Adrenal gland (tissue), 12 donors: Measurements from ENCODE around the gene SUSD6. TPM values are rescaled to one million over a fixed set of nuclear protein-coding genes. Genes with fewer than 3 reads are reported as not detected.

Source experiments
- DNase-seq, 7 donors: peaks; one replicate each; pipeline ENCODE4 v3.0.0-alpha.2; 2019 to 2020
- H3K27ac ChIP-seq, 5 donors: fragments of 200-600 bp; sonication (generic) in 4 of 5; 1 replicate in 3 of 5; 2 replicates in 2 of 5; pipeline versions ENCODE4 v1.5.1 to v1.8.0; 2016 to 2020; ENCODE audit warnings: mild to moderate bottlenecking in 1 of 5
- H3K27me3 ChIP-seq: fragments of 200-600 bp; 2 replicates; pipeline ENCODE4 v1.8.0; 2021
- H3K36me3 ChIP-seq, 2 donors: fragments of 200-600 bp; replicated peaks in 1 of 2; 1 replicate in 1 of 2; 2 replicates in 1 of 2; pipeline versions ENCODE4 v1.5.1 to v1.8.0; 2018 to 2022
- H3K4me1 ChIP-seq, 2 donors: fragments of 200-600 bp; replicated peaks in 1 of 2; 1 replicate in 1 of 2; 2 replicates in 1 of 2; pipeline versions ENCODE4 v1.5.1 to v1.8.0; 2018 to 2021
- H3K4me3 ChIP-seq, 4 donors: fragments of 200-600 bp; sonication (generic) in 3 of 4; one replicate each; pipeline ENCODE4 v1.5.1; 2016 to 2018
- H3K9me3 ChIP-seq, 3 donors: fragments of 200-600 bp; sonication (generic) in 1 of 3; replicated peaks in 1 of 3; 1 replicate in 2 of 3; 2 replicates in 1 of 3; pipeline versions ENCODE4 v1.5.1 to v1.8.0; 2016 to 2021
- POLR2A ChIP-seq, 2 donors: fragments of 450-650 bp; IDR thresholded peaks; one replicate each; pipeline ENCODE4 v1.6.1; 2017; ENCODE audit warnings: antibody characterized with exemption in 2 of 2, mild to moderate bottlenecking in 2 of 2, moderate library complexity in 1 of 2
- WGBS, 4 donors: extraction: QIAGEN DNeasy Blood & Tissue Kit in 2 of 4; methylation state at CpG; one replicate each; pipeline versions ENCODE4 v1.1.5 to v1.1.7; 2013 to 2017; 5-methylcytosine and 5-hydroxymethylcytosine counted together
- intact Hi-C, 2 donors: fragments of 100-400 bp; cut with DNase I; formaldehyde crosslinking; loops; one replicate each; pipeline versions ENCODE4 v1.14.1 to v1.15.0; 2022 to 2023
- polyA plus RNA-seq, 3 donors: library from polyadenylated mRNA; stranded (reverse); fragments of 200-250 nt in 2 of 3; fragments of 350-450 nt in 1 of 3; fragmentation: Illumina TruSeq in 1 of 3; extraction: RNeasy Lipid Tissue Mini Kit (QIAGEN cat#74804) in 1 of 3; gene quantifications; one replicate each; pipeline ENCODE4 v1.2.3, GENCODE V29; 2013 to 2014
- total RNA-seq, 9 donors: library from RNA; depleted of rRNA in 4 of 9; stranded (reverse); fragments of >200 nt in 4 of 9; fragments of 120-200 nt in 1 of 9; fragmentation: NEBNext Ultra II Directional in 1 of 9; extraction: Animal tissue kit (Norgen Biotek cat#: 25700) in 1 of 9; gene quantifications; one replicate each; pipeline versions ENCODE4 v1.1.0 to v1.2.4, GENCODE V29; 2013 to 2023
- TF ChIP-seq, protein P1 (sequence below), 6 experiments: fragments of 450-650 bp in 4 of 6; fragments of 200-600 bp in 2 of 6; sonication (generic) in 1 of 6; IDR thresholded peaks; 1 replicate in 5 of 6; 2 replicates in 1 of 6; pipeline versions ENCODE4 v1.5.1 to v1.8.0; 2016 to 2021; ENCODE audit warnings: antibody characterized with exemption in 6 of 6, mild to moderate bottlenecking in 2 of 6, moderate library complexity in 1 of 6
- donor health status: healthy with polysubstance abuse.
- donor health status: Bipolar disorder and iron deficiency.
- donor health status: DM: yes; HTN: yes; CAD: no.
- donor health status: DM: no; HTN: no; CAD: no.
- donor health status: DM: no; HTN: no; CAD: no.
- donor health status: DM: yes; HTN: yes; CAD: no.

The SUSD6 gene
- total and polyA plus RNA-seq, 12 donors, result 7.8 to 75.5 (median 41.0) TPM

- 73 to 81% (median 81%) methylated on average over 9 to 12 of the region's 12 CpGs for WGBS, 4 donors
- no peak for DNase-seq
- Histone ChIP-seq H3K27ac (peak overlapping the region in 1 of 5 donors; percentile 38), H3K4me3 (no peak overlapping the region), H3K9me3 (no peaks in the 10 kb centered on the region), H3K36me3 (peaks cover 0 to 64% of the 10 kb centered on the region in 2 donors), H3K27me3 (no peaks in the 10 kb centered on the region), H3K4me1 (peaks cover 23 to 56% of the 10 kb centered on the region in 2 donors)
- intact Hi-C loops, result no loop called here
- TF ChIP-seq, protein P1, sequence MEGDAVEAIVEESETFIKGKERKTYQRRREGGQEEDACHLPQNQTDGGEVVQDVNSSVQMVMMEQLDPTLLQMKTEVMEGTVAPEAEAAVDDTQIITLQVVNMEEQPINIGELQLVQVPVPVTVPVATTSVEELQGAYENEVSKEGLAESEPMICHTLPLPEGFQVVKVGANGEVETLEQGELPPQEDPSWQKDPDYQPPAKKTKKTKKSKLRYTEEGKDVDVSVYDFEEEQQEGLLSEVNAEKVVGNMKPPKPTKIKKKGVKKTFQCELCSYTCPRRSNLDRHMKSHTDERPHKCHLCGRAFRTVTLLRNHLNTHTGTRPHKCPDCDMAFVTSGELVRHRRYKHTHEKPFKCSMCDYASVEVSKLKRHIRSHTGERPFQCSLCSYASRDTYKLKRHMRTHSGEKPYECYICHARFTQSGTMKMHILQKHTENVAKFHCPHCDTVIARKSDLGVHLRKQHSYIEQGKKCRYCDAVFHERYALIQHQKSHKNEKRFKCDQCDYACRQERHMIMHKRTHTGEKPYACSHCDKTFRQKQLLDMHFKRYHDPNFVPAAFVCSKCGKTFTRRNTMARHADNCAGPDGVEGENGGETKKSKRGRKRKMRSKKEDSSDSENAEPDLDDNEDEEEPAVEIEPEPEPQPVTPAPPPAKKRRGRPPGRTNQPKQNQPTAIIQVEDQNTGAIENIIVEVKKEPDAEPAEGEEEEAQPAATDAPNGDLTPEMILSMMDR (IDR thresholded peaks at IDR 0.05), result peak in 2 of 6 experiments; percentile 25
- no peak for TF ChIP-seq POLR2A (IDR thresholded peaks at IDR 0.05)
These were observed 97.5 kb downstream of the SUSD6 start for GRCh38 chr14:69708586-69709560.

- H3K27ac ChIP-seq, result peak overlapping the region in 3 of 5 donors; percentile 9 to 83 (median 64)
- TF ChIP-seq, protein P1 (IDR thresholded peaks at IDR 0.05), result no peak
- TF ChIP-seq POLR2A (IDR thresholded peaks at IDR 0.05), result no peak
- H3K27me3 ChIP-seq, result no peaks in the 10 kb centered on the region
- no peak for DNase-seq
- WGBS, 4 donors, result 64 to 72% (median 68%) methylated on average over 1 of the region's 1 CpG
- H3K9me3 ChIP-seq, result no peaks in the 10 kb centered on the region
- no peak overlapping the region for H3K4me3 ChIP-seq
- peaks cover 0 to 51% of the 10 kb centered on the region in 2 donors for H3K36me3 ChIP-seq
- intact Hi-C loops, result no loop called here
- peaks cover 23 to 66% of the 10 kb centered on the region in 2 donors for H3K4me1 ChIP-seq
These were observed 99.0 kb downstream of the SUSD6 start for GRCh38 chr14:69710378-69710777.

DNA sequence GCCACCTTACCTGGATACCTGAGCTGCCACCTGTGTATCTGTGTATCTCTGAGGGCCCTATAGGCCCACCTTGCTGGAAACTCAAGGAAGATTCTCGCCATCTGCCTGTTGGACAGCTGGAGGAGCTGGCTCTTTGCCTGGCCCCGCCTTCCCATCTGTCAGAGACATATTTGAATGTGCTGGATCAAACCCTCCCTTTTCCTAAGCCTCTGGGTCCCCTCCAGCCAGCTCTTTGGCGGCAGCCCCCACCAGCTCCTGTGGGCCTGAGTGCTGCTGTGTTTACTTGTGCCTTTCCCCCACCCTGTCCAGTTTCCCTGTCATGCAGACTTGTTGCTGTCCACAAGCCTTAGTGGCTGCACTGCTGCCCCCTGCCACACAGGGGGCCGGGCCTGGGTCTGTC is 99.7 kb downstream of the SUSD6 start:
- intact Hi-C loops, result no loop called here
- Histone ChIP-seq H3K27me3 (no peaks in the 10 kb centered on the region), H3K27ac (peak overlapping the region in 4 of 5 donors; percentile 26 to 83 (median 60)), H3K4me1 (peaks cover 26 to 64% of the 10 kb centered on the region in 2 donors), H3K4me3 (no peak overlapping the region), H3K9me3 (no peaks in the 10 kb centered on the region), H3K36me3 (peaks cover 0 to 47% of the 10 kb centered on the region in 2 donors)
- DNase-seq, result peak in 5 of 7 donors; percentile 30 to 78 (median 51)
- WGBS, 4 donors, result 70 to 78% (median 71%) methylated on average over 4 of the region's 4 CpGs
- no peak for TF ChIP-seq POLR2A (IDR thresholded peaks at IDR 0.05)
- TF ChIP-seq, protein P1 (IDR thresholded peaks at IDR 0.05), result no peak

- Histone ChIP-seq H3K9me3 (no peaks in the 10 kb centered on the region), H3K4me3 (no peak overlapping the region), H3K27me3 (no peaks in the 10 kb centered on the region), H3K36me3 (peaks cover 0 to 44% of the 10 kb centered on the region in 2 donors), H3K4me1 (peaks cover 31 to 65% of the 10 kb centered on the region in 2 donors), H3K27ac (peak overlapping the region in 4 of 5 donors; percentile 26 to 83 (median 60))
- no peak for DNase-seq
- 22 to 46% (median 37%) methylated on average over 1 of the region's 1 CpG for WGBS, 4 donors
- TF ChIP-seq, protein P1 (IDR thresholded peaks at IDR 0.05), result no peak
- no peak for TF ChIP-seq POLR2A (IDR thresholded peaks at IDR 0.05)
- intact Hi-C loops, result no loop called here
These were observed 100.1 kb downstream of the SUSD6 start for GRCh38 chr14:69711477-69711876.
